NCI-H2171 (cell line): ENCODE data around the gene RTBDN.

Source experiments
- DNase-seq: peaks from one replicate; lab custom pipeline; 2025; lab: John Stamatoyannopoulos, UW

Gene RTBDN

GRCh38 chr19:12792051-12792852, 42.1 kb downstream of the RTBDN start:
- DNase-seq: peak; percentile 75

- DNase-seq: peak; percentile 91
These were observed 42.9 kb downstream of the RTBDN start, which contains the start of gene JUNB for GRCh38 chr19:12791345-12792050. TSS of gene JUNB (plus strand) at chr19:12791486. CDS start at chr19:12791772, 286 bp downstream.

GRCh38 chr19:12790628-12791344, 43.6 kb downstream of the RTBDN start:
- DNase-seq: no peak

- peak; percentile 83 for DNase-seq
These were observed 44.3 kb downstream of the RTBDN start for GRCh38 chr19:12789904-12790619.

GRCh38 chr19:12789098-12789903, 45.1 kb downstream of the RTBDN start:
- no peak for DNase-seq

- DNase-seq: peak; percentile 64
These were observed 45.7 kb downstream of the RTBDN start for GRCh38 chr19:12788682-12789097.

- DNase-seq: no peak
These were observed 46.2 kb downstream of the RTBDN start for GRCh38 chr19:12788042-12788681.

- DNase-seq: no peak
These were observed 46.9 kb downstream of the RTBDN start for GRCh38 chr19:12787458-12787857.

- DNase-seq: no peak
These were observed 47.4 kb downstream of the RTBDN start for GRCh38 chr19:12786952-12787351.

- no peak for DNase-seq
These were observed 48.1 kb downstream of the RTBDN start for GRCh38 chr19:12786141-12786870.

- DNase-seq: no peak
These were observed 48.8 kb downstream of the RTBDN start for GRCh38 chr19:12785431-12786031.

GRCh38 chr19:12784871-12785430, 49.4 kb downstream of the RTBDN start:
- no peak for DNase-seq

GRCh38 chr19:12784394-12784870, 49.9 kb downstream of the RTBDN start:
- DNase-seq: no peak

GRCh38 chr19:12783849-12784393, 50.5 kb downstream of the RTBDN start:
- no peak for DNase-seq

GRCh38 chr19:12783291-12783848, 51.0 kb downstream of the RTBDN start:
- DNase-seq: no peak

- DNase-seq: peak; percentile 90
These were observed 51.7 kb downstream of the RTBDN start for GRCh38 chr19:12782424-12783290.

- no peak for DNase-seq
These were observed 52.3 kb downstream of the RTBDN start for GRCh38 chr19:12782174-12782423.
